Measurements from ENCODE around the gene LRRC49.

The LRRC49 gene

GRCh38 chr15:70956201-70956995 is 63.8 kb downstream of the LRRC49 start:
- TF ChIP-seq TAF1 (IDR thresholded peaks at IDR 0.05; ENCODE audit: borderline replicate concordance, insufficient read depth, low read length), result no peak
- TF ChIP-seq POLR2AphosphoS5 (IDR thresholded peaks at IDR 0.05; ENCODE audit: low read depth, low read length), result no peak
- TF ChIP-seq REST (IDR thresholded peaks at IDR 0.05; ENCODE audit: insufficient read depth in 1 of 2, low read depth in 2 of 2, low read length in 2 of 2), result no peak
- no peak for TF ChIP-seq FOXP2 (optimal IDR thresholded peaks at IDR 0.05; ENCODE audit: borderline replicate concordance, extremely low read depth, extremely low read length, insufficient read depth)
- TF ChIP-seq SIN3A (IDR thresholded peaks at IDR 0.05; ENCODE audit: borderline replicate concordance, insufficient read depth, low read length), result no peak

- no peak for TF ChIP-seq REST (IDR thresholded peaks at IDR 0.05; ENCODE audit: insufficient read depth in 1 of 2, low read depth in 2 of 2, low read length in 2 of 2)
- TF ChIP-seq POLR2AphosphoS5 (IDR thresholded peaks at IDR 0.05; ENCODE audit: low read depth, low read length), result no peak
- no peak for TF ChIP-seq SIN3A (IDR thresholded peaks at IDR 0.05; ENCODE audit: borderline replicate concordance, insufficient read depth, low read length)
Measured at GRCh38 chr15:70962084-70962483, 69.5 kb downstream of the LRRC49 start.

- TF ChIP-seq POLR2AphosphoS5 (IDR thresholded peaks at IDR 0.05; ENCODE audit: low read depth, low read length) (no peak), FOXP2 (optimal IDR thresholded peaks at IDR 0.05; ENCODE audit: borderline replicate concordance, extremely low read depth, extremely low read length, insufficient read depth) (no peak), TAF1 (IDR thresholded peaks at IDR 0.05; ENCODE audit: borderline replicate concordance, insufficient read depth, low read length) (no peak), SIN3A (IDR thresholded peaks at IDR 0.05; ENCODE audit: borderline replicate concordance, insufficient read depth, low read length) (no peak), REST (IDR thresholded peaks at IDR 0.05; ENCODE audit: insufficient read depth in 1 of 2, low read depth in 2 of 2, low read length in 2 of 2) (no peak)
Measured at GRCh38 chr15:70963199-70963598, 70.6 kb downstream of the LRRC49 start.

GRCh38 chr15:70964058-70964457 is 71.4 kb downstream of the LRRC49 start:
- TF ChIP-seq SIN3A (IDR thresholded peaks at IDR 0.05; ENCODE audit: borderline replicate concordance, insufficient read depth, low read length) (no peak), REST (IDR thresholded peaks at IDR 0.05; ENCODE audit: insufficient read depth in 1 of 2, low read depth in 2 of 2, low read length in 2 of 2) (no peak)

GRCh38 chr15:70964686-70965085 is 72.1 kb downstream of the LRRC49 start:
- TF ChIP-seq POLR2AphosphoS5 (IDR thresholded peaks at IDR 0.05; ENCODE audit: low read depth, low read length) (no peak), SIN3A (IDR thresholded peaks at IDR 0.05; ENCODE audit: borderline replicate concordance, insufficient read depth, low read length) (no peak), REST (IDR thresholded peaks at IDR 0.05; ENCODE audit: insufficient read depth in 1 of 2, low read depth in 2 of 2, low read length in 2 of 2) (no peak), TAF1 (IDR thresholded peaks at IDR 0.05; ENCODE audit: borderline replicate concordance, insufficient read depth, low read length) (no peak), FOXP2 (optimal IDR thresholded peaks at IDR 0.05; ENCODE audit: borderline replicate concordance, extremely low read depth, extremely low read length, insufficient read depth) (no peak)
